Esophagus squamous epithelium (tissue), 5 donors: ENCODE data around the gene CAPZA2. TPM values are rescaled to one million over a fixed set of nuclear protein-coding genes. Genes with fewer than 3 reads are reported as not detected.

ENCODE experiments used
- DNase-seq: peaks from one replicate; lab custom pipeline; 2025; lab: John Stamatoyannopoulos, UW
- H3K27ac ChIP-seq, 4 donors: fragments of 200-600 bp; sonication (generic); one replicate each; pipeline ENCODE4 v1.5.1; 2016 to 2019; ENCODE audit warnings: mild to moderate bottlenecking in 1 of 4
- H3K27me3 ChIP-seq, 4 donors: fragments of 200-600 bp; sonication (generic); 1 replicate in 3 of 4; 2 replicates in 1 of 4; pipeline versions ENCODE4 v1.5.1 to v1.6.0; 2017 to 2021; ENCODE audit warnings: antibody characterized with exemption in 1 of 4
- H3K36me3 ChIP-seq, 3 donors: fragments of 200-600 bp; sonication (generic); one replicate each; pipeline ENCODE4 v1.5.1; 2016 to 2019
- H3K4me1 ChIP-seq, 3 donors: fragments of 200-600 bp; sonication (generic); one replicate each; pipeline ENCODE4 v1.5.1; 2017 to 2019
- H3K4me3 ChIP-seq, 4 donors: fragments of 200-600 bp; sonication (generic); 1 replicate in 3 of 4; 2 replicates in 1 of 4; pipeline ENCODE4 v1.5.1; 2016 to 2019; ENCODE audit warnings: mild to moderate bottlenecking in 2 of 4, moderate library complexity in 1 of 4
- H3K9me3 ChIP-seq, 3 donors: fragments of 200-600 bp; sonication (generic); one replicate each; pipeline ENCODE4 v1.5.1; 2016 to 2019
- CTCF ChIP-seq, 6 experiments: fragments of 450-650 bp in 4 of 6; fragments of 200-600 bp in 2 of 6; sonication (generic) in 2 of 6; IDR thresholded peaks; one replicate each; pipeline ENCODE4 v1.5.1; 2016 to 2019; ENCODE audit warnings: antibody characterized with exemption in 6 of 6, mild to moderate bottlenecking in 4 of 6, moderate library complexity in 4 of 6
- POLR2A ChIP-seq, 4 donors: fragments of 450-650 bp; IDR thresholded peaks; one replicate each; pipeline ENCODE4 v1.6.1; 2017; ENCODE audit warnings: antibody characterized with exemption in 4 of 4, mild to moderate bottlenecking in 4 of 4, moderate library complexity in 3 of 4
- WGBS, 2 donors: methylation state at CpG; one replicate each; pipeline ENCODE4 v1.1.5; 2018; 5-methylcytosine and 5-hydroxymethylcytosine counted together
- intact Hi-C: fragments of 100-400 bp; cut with DNase I; formaldehyde crosslinking; loops from one replicate; pipeline ENCODE4 v1.15.0; 2022
- total RNA-seq, 4 donors: library from RNA; depleted of rRNA; stranded (reverse); fragments of >200 nt; gene quantifications; one replicate each; pipeline ENCODE4 v1.1.0, GENCODE V29; 2016
- donor health status: DM: yes; HTN: yes; CAD: no.

Gene CAPZA2
- total RNA-seq, 4 donors from 2014 or later, result 68.7 to 123 (median 84.1) TPM

GRCh38 chr7:116910383-116910782, 48.0 kb downstream of the CAPZA2 start:
- H3K4me3 ChIP-seq, result no peak overlapping the region
- H3K27ac ChIP-seq, result no peak overlapping the region
- TF ChIP-seq CTCF (IDR thresholded peaks at IDR 0.05), result no peak
- no peaks in the 10 kb centered on the region for H3K9me3 ChIP-seq
- no peaks in the 10 kb centered on the region for H3K27me3 ChIP-seq
- DNase-seq, result no peak
- 94% methylated on average over 6 of the region's 6 CpGs for WGBS, 2 donors
- intact Hi-C loops, result no loop called here
- no peaks in the 10 kb centered on the region for H3K4me1 ChIP-seq
- H3K36me3 ChIP-seq, result peaks cover 0 to 100% (median 9%) of the 10 kb centered on the region in 3 donors

GRCh38 chr7:116911801-116912200, 49.4 kb downstream of the CAPZA2 start:
- no peak overlapping the region for H3K27ac ChIP-seq
- intact Hi-C loops, result no loop called here
- TF ChIP-seq CTCF (IDR thresholded peaks at IDR 0.05), result no peak
- no peak for TF ChIP-seq POLR2A (IDR thresholded peaks at IDR 0.05)
- no peaks in the 10 kb centered on the region for H3K4me1 ChIP-seq
- H3K36me3 ChIP-seq, result peaks cover 5 to 100% (median 17%) of the 10 kb centered on the region in 3 donors
- H3K4me3 ChIP-seq, result no peak overlapping the region
- H3K27me3 ChIP-seq, result no peaks in the 10 kb centered on the region
- WGBS, 2 donors, result 78 to 88% methylated on average over 1 of the region's 1 CpG
- H3K9me3 ChIP-seq, result no peaks in the 10 kb centered on the region
- DNase-seq, result no peak

GRCh38 chr7:116912269-116912909, 50.0 kb downstream of the CAPZA2 start:
- H3K27me3 ChIP-seq, result no peaks in the 10 kb centered on the region
- no peaks in the 10 kb centered on the region for H3K4me1 ChIP-seq
- no peak overlapping the region for H3K4me3 ChIP-seq
- no peak overlapping the region for H3K27ac ChIP-seq
- no peaks in the 10 kb centered on the region for H3K9me3 ChIP-seq
- TF ChIP-seq CTCF (IDR thresholded peaks at IDR 0.05) (no peak), POLR2A (IDR thresholded peaks at IDR 0.05) (no peak)
- WGBS, 2 donors, result 100% methylated on average over 1 of the region's 1 CpG
- intact Hi-C loops, result no loop called here
- no peak for DNase-seq
- H3K36me3 ChIP-seq, result peaks cover 5 to 100% (median 17%) of the 10 kb centered on the region in 3 donors

GRCh38 chr7:116918704-116919103, 56.3 kb downstream of the CAPZA2 start:
- no peaks in the 10 kb centered on the region for H3K4me1 ChIP-seq
- no peak overlapping the region for H3K4me3 ChIP-seq
- H3K27me3 ChIP-seq, result no peaks in the 10 kb centered on the region
- no peak overlapping the region for H3K27ac ChIP-seq
- DNase-seq, result no peak
- WGBS, 2 donors, result 94 to 96% methylated on average over 3 of the region's 3 CpGs
- intact Hi-C loops, result no loop called here
- no peak for TF ChIP-seq CTCF (IDR thresholded peaks at IDR 0.05)
- TF ChIP-seq POLR2A (IDR thresholded peaks at IDR 0.05), result no peak
- peaks cover 5 to 82% (median 22%) of the 10 kb centered on the region in 3 donors for H3K36me3 ChIP-seq
- no peaks in the 10 kb centered on the region for H3K9me3 ChIP-seq

- TF ChIP-seq CTCF (IDR thresholded peaks at IDR 0.05), result no peak
- TF ChIP-seq POLR2A (IDR thresholded peaks at IDR 0.05), result no peak
- Histone ChIP-seq H3K27ac (no peak overlapping the region), H3K36me3 (peaks cover 5 to 65% (median 13%) of the 10 kb centered on the region in 3 donors), H3K27me3 (no peaks in the 10 kb centered on the region), H3K9me3 (no peaks in the 10 kb centered on the region), H3K4me1 (no peaks in the 10 kb centered on the region), H3K4me3 (no peak overlapping the region)
- DNase-seq, result no peak
- intact Hi-C loops, result no loop called here
These were observed 58.0 kb downstream of the CAPZA2 start for GRCh38 chr7:116920359-116920758.
